Measurements from ENCODE around the gene ELN. TPM values are rescaled to one million over a fixed set of nuclear protein-coding genes. Genes with fewer than 3 reads are reported as not detected.

Gene ELN
- polyA plus RNA-seq, 1 experiment = 2.1 TPM

- ChIA-PET POLR2A (interaction anchor here (0.8 kb wide), 1 partner anchor 215 kb away, joined by 5 read pairs; the partner anchor contains the start of gene METTL27), CTCF (no interaction called here)
- Histone ChIP-seq H3K9me3 (ENCODE audit: control insufficient read depth, insufficient read depth, low read length) (no peaks in the 10 kb centered on the region; the same call in 1 of the 2 replicates), H3K27ac (ENCODE audit: low read depth, low read length) (no peak overlapping the region), H3K4me3 (ENCODE audit: low read depth, low read length) (no peak overlapping the region), H3K27me3 (ENCODE audit: control insufficient read depth, insufficient read depth, low read length) (peaks cover 3% of the 10 kb centered on the region)
- TF ChIP-seq, protein P1, sequence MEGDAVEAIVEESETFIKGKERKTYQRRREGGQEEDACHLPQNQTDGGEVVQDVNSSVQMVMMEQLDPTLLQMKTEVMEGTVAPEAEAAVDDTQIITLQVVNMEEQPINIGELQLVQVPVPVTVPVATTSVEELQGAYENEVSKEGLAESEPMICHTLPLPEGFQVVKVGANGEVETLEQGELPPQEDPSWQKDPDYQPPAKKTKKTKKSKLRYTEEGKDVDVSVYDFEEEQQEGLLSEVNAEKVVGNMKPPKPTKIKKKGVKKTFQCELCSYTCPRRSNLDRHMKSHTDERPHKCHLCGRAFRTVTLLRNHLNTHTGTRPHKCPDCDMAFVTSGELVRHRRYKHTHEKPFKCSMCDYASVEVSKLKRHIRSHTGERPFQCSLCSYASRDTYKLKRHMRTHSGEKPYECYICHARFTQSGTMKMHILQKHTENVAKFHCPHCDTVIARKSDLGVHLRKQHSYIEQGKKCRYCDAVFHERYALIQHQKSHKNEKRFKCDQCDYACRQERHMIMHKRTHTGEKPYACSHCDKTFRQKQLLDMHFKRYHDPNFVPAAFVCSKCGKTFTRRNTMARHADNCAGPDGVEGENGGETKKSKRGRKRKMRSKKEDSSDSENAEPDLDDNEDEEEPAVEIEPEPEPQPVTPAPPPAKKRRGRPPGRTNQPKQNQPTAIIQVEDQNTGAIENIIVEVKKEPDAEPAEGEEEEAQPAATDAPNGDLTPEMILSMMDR (IDR thresholded peaks at IDR 0.05; ENCODE audit: low read depth, low read length) = no peak
- no peak for DNase-seq (ENCODE audit: low read depth, low spot score)
Measured at GRCh38 chr7:74057216-74057925, 29.4 kb downstream of the ELN start.

DNA sequence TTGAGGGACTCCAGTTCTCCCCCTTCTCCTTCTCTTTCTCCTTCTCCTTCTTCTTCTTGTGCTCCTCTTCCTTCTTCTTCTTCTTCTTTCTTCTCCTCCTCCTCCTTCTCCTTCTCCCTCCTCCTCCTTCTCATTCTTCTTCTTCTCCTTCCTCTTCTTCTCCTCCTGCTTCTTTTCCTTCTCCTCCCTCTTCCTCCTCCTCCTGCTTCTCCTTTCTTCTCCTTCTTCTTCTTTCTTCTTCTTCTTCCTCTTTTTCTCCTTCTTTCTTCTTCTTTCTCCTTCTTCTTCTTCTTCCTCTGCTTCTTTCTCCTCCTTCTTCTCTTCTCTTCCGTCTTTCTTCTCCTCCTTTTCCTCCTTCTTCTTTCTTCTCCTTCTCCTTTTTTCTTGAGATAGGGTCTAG is 30.0 kb downstream of the ELN start:
- Histone ChIP-seq H3K27me3 (ENCODE audit: control insufficient read depth, insufficient read depth, low read length) (peaks cover 3% of the 10 kb centered on the region), H3K9me3 (ENCODE audit: control insufficient read depth, insufficient read depth, low read length) (no peaks in the 10 kb centered on the region; the same call in 1 of the 2 replicates), H3K27ac (ENCODE audit: low read depth, low read length) (no peak overlapping the region), H3K4me3 (ENCODE audit: low read depth, low read length) (no peak overlapping the region)
- POLR2A ChIA-PET = no interaction called here
- no peak for DNase-seq (ENCODE audit: low read depth, low spot score)
- CTCF ChIA-PET = interaction anchor here (1.0 kb wide), 2 partner anchors 9 to 10 kb away, joined by 3 to 5 read pairs; no protein-coding TSS in a partner anchor
- TF ChIP-seq, protein P1 (IDR thresholded peaks at IDR 0.05; ENCODE audit: low read depth, low read length) = no peak

- H3K4me3 ChIP-seq (ENCODE audit: low read depth, low read length) = no peak overlapping the region
- no peak for DNase-seq (ENCODE audit: low read depth, low spot score)
- H3K27ac ChIP-seq (ENCODE audit: low read depth, low read length) = no peak overlapping the region
- ChIA-PET POLR2A (interaction anchor here (0.7 kb wide), 1 partner anchor 131 kb away, joined by 3 read pairs; no protein-coding TSS in a partner anchor), CTCF (interaction anchor here (0.7 to 1.0 kb wide), 3 partner anchors 9 to 106 kb away, joined by 3 to 5 read pairs (median 3); no protein-coding TSS in a partner anchor)
- peaks cover 3% of the 10 kb centered on the region for H3K27me3 ChIP-seq (ENCODE audit: control insufficient read depth, insufficient read depth, low read length)
- TF ChIP-seq, protein P1 (IDR thresholded peaks at IDR 0.05; ENCODE audit: low read depth, low read length) = no peak
- H3K9me3 ChIP-seq (ENCODE audit: control insufficient read depth, insufficient read depth, low read length) = no peaks in the 10 kb centered on the region; the same call in 1 of the 2 replicates
Measured at GRCh38 chr7:74058486-74058885, 30.5 kb downstream of the ELN start.

DNA sequence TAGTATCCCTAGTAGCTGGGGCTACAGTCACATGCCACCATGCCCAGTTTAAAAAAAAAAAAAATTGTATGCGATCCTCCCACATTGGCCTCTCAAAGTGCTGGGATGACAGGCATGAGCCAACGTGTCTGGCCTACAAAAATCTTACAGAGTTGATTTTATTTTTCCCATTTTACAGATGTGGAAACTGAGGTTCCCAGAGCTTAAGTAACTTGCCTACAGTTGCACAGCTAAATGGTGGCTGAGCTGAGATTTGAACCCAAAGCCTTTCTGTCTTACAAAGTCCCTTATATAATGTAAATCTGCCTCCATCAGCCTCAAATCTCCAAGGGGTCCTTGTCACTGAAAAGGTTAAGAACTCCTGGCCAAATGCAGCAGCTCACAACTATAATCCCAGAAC is 31.1 kb downstream of the ELN start:
- Histone ChIP-seq H3K9me3 (ENCODE audit: control insufficient read depth, insufficient read depth, low read length) (no peaks in the 10 kb centered on the region; the same call in 1 of the 2 replicates), H3K27me3 (ENCODE audit: control insufficient read depth, insufficient read depth, low read length) (peaks cover 3% of the 10 kb centered on the region), H3K4me3 (ENCODE audit: low read depth, low read length) (no peak overlapping the region), H3K27ac (ENCODE audit: low read depth, low read length) (no peak overlapping the region)
- TF ChIP-seq, protein P1 (IDR thresholded peaks at IDR 0.05; ENCODE audit: low read depth, low read length) = no peak
- DNase-seq (ENCODE audit: low read depth, low spot score) = no peak
- ChIA-PET POLR2A (interaction anchor here (0.7 kb wide), 1 partner anchor 130 kb away, joined by 3 read pairs; no protein-coding TSS in a partner anchor), CTCF (interaction anchor here (0.7 to 1.0 kb wide), 3 partner anchors 8 to 107 kb away, joined by 3 to 5 read pairs (median 3); no protein-coding TSS in a partner anchor)
